ENCODE results near the gene SGSM2.

The SGSM2 gene

GRCh38 chr17:2414446-2415064, 77.3 kb downstream of the SGSM2 start:
- no peaks in the 10 kb centered on the region for H3K9me3 ChIP-seq (ENCODE audit: control insufficient read depth, insufficient read depth, low read length)
- H3K27ac ChIP-seq (ENCODE audit: low read length), result no peak overlapping the region
- peaks cover 6% of the 10 kb centered on the region; the same call in 1 of the 2 replicates for H3K36me3 ChIP-seq (ENCODE audit: control insufficient read depth, insufficient read depth, low read length)
- H3K4me3 ChIP-seq (ENCODE audit: low read length), result no peak overlapping the region
- no peaks in the 10 kb centered on the region for H3K27me3 ChIP-seq (ENCODE audit: control insufficient read depth, insufficient read depth, low read length)
- no CpG with 5 or more reads among the region's 22 CpGs for whole genome bisulfite sequencing (ENCODE audit: insufficient coverage, insufficient read length)
- H3K4me1 ChIP-seq (ENCODE audit: control insufficient read depth, insufficient read depth, low read length), result no peaks in the 10 kb centered on the region
- no peak for DNase-seq (ENCODE audit: low read depth, low spot score)

GRCh38 chr17:2415081-2415480, 77.8 kb downstream of the SGSM2 start:
- WGBS (ENCODE audit: insufficient coverage, insufficient read length), result no CpG with 5 or more reads among the region's 9 CpGs
- Histone ChIP-seq H3K27ac (ENCODE audit: low read length) (no peak overlapping the region), H3K36me3 (ENCODE audit: control insufficient read depth, insufficient read depth, low read length) (peaks cover 8% of the 10 kb centered on the region; the same call in 1 of the 2 replicates), H3K4me3 (ENCODE audit: low read length) (no peak overlapping the region), H3K27me3 (ENCODE audit: control insufficient read depth, insufficient read depth, low read length) (no peaks in the 10 kb centered on the region), H3K4me1 (ENCODE audit: control insufficient read depth, insufficient read depth, low read length) (no peaks in the 10 kb centered on the region), H3K9me3 (ENCODE audit: control insufficient read depth, insufficient read depth, low read length) (no peaks in the 10 kb centered on the region)
- no peak for DNase-seq (ENCODE audit: low read depth, low spot score)

DNA sequence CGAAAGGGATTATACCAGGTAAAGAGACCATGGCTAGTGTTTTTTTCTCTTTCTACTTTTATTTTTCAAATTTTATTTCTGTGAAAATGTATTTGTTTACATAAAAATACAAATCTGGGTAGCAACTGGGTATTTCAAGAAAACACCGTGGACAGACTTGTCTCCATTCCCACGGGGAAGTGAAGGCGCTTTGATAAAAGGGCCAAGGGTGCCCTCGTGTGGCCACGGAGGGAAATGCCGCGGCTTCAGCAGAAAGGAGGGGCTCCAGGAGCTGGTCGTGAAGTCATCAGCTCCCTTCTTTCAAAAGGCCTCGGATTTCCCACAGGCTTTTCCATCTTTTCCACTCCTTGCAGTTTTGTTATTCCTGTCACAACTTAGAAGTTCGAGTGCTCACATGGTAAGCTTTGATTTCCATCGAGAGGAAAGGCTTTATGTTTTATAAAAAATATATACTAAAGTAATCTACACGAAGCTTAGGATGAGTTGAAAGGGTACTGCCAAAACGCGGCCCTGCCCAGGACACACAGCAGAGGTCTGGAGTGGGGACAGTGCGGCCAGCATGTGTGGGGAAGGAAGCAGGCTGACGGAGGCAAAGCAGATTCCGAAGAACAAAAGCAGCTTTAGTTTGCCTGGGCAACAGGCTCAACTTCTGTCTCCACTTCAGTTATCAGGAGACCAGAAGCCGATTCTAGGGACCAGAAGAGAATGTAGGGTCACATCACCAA, 78.9 kb downstream of the SGSM2 start:
- no peaks in the 10 kb centered on the region for H3K27me3 ChIP-seq (ENCODE audit: control insufficient read depth, insufficient read depth, low read length)
- H3K4me1 ChIP-seq (ENCODE audit: control insufficient read depth, insufficient read depth, low read length), result no peaks in the 10 kb centered on the region
- peaks cover 9% of the 10 kb centered on the region; the same call in 1 of the 2 replicates for H3K36me3 ChIP-seq (ENCODE audit: control insufficient read depth, insufficient read depth, low read length)
- H3K9me3 ChIP-seq (ENCODE audit: control insufficient read depth, insufficient read depth, low read length), result no peaks in the 10 kb centered on the region
- WGBS (ENCODE audit: insufficient coverage, insufficient read length), result no CpG with 5 or more reads among the region's 19 CpGs
- no peak overlapping the region for H3K4me3 ChIP-seq (ENCODE audit: low read length)
- no peak for DNase-seq (ENCODE audit: low read depth, low spot score)
- H3K27ac ChIP-seq (ENCODE audit: low read length), result no peak overlapping the region

DNA sequence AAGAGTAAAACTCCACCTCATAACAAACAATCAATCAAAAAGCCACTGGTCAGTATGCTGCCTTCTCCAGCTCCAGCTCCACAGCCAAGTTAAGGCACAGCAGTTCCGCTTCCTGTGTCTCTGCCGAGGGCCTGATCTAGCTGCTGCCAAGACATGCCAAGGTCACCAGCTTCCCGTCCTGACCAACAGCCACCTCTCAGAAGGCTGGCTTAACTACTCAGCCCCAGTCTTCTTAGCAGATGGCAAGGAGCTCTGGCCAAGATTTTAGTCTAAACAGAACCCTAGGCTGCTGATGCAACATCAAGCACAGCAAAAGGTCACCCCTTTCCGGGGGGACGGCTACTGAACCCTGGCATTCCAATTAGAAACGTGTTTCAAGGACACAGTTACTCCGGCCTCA, 81.3 kb downstream of the SGSM2 start:
- DNase-seq (ENCODE audit: low read depth, low spot score), result no peak
- peaks cover 9% of the 10 kb centered on the region; the same call in 1 of the 2 replicates for H3K36me3 ChIP-seq (ENCODE audit: control insufficient read depth, insufficient read depth, low read length)
- H3K27ac ChIP-seq (ENCODE audit: low read length), result no peak overlapping the region
- WGBS (ENCODE audit: insufficient coverage, insufficient read length), result no CpG with 5 or more reads among the region's 7 CpGs
- H3K4me3 ChIP-seq (ENCODE audit: low read length), result no peak overlapping the region
- H3K4me1 ChIP-seq (ENCODE audit: control insufficient read depth, insufficient read depth, low read length), result no peaks in the 10 kb centered on the region
- H3K27me3 ChIP-seq (ENCODE audit: control insufficient read depth, insufficient read depth, low read length), result no peaks in the 10 kb centered on the region
- no peaks in the 10 kb centered on the region for H3K9me3 ChIP-seq (ENCODE audit: control insufficient read depth, insufficient read depth, low read length)

DNA sequence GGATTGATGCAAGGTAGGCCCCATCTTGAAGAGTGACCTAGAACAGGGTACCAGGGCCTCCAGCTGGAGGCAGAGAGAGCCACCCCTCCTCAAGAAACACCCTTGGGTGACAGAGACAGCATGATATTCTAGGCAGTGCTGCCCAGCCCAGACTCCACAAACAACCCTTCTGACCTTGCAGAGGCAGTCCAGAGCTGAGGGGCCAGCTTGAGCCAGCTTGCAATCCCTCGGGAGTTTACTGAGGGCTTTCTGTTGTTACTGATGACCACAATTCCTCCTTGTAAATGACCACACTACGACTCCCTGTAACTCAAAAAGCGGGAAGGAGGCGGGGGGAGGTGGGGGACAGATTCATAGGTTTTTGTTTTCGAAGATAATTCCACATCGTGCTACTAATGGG, 82.2 kb downstream of the SGSM2 start:
- no peak overlapping the region for H3K27ac ChIP-seq (ENCODE audit: low read length)
- no peaks in the 10 kb centered on the region for H3K9me3 ChIP-seq (ENCODE audit: control insufficient read depth, insufficient read depth, low read length)
- WGBS (ENCODE audit: insufficient coverage, insufficient read length), result no CpG with 5 or more reads among the region's 6 CpGs
- H3K36me3 ChIP-seq (ENCODE audit: control insufficient read depth, insufficient read depth, low read length), result peaks cover 6% of the 10 kb centered on the region; the same call in 1 of the 2 replicates
- no peaks in the 10 kb centered on the region for H3K4me1 ChIP-seq (ENCODE audit: control insufficient read depth, insufficient read depth, low read length)
- no peak overlapping the region for H3K4me3 ChIP-seq (ENCODE audit: low read length)
- no peak for DNase-seq (ENCODE audit: low read depth, low spot score)
- H3K27me3 ChIP-seq (ENCODE audit: control insufficient read depth, insufficient read depth, low read length), result no peaks in the 10 kb centered on the region

DNA sequence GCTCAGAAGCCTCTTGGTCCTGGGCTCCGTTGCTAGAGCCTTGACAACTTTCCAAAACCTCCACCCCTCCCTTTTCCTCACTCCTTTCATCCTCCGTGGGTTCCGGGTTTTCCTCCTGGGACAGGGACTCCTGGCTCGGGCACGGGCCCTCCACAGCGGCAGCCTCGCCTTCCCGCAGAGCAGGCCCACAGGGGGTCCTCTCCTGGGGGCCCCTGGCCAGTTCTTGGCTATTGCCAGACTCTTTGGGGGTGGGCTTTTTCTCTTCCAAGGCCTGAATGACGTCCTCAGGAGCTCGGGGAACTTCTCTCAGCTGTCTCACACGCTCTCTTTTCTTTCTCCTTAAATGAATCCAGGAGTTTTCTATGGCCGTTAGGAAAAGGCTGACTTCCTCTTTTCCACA, 82.9 kb downstream of the SGSM2 start:
- Histone ChIP-seq H3K27me3 (ENCODE audit: control insufficient read depth, insufficient read depth, low read length) (no peaks in the 10 kb centered on the region), H3K27ac (ENCODE audit: low read length) (no peak overlapping the region), H3K36me3 (ENCODE audit: control insufficient read depth, insufficient read depth, low read length) (peaks cover 6% of the 10 kb centered on the region; the same call in 1 of the 2 replicates), H3K4me1 (ENCODE audit: control insufficient read depth, insufficient read depth, low read length) (no peaks in the 10 kb centered on the region), H3K9me3 (ENCODE audit: control insufficient read depth, insufficient read depth, low read length) (no peaks in the 10 kb centered on the region), H3K4me3 (ENCODE audit: low read length) (no peak overlapping the region)
- WGBS (ENCODE audit: insufficient coverage, insufficient read length), result no CpG with 5 or more reads among the region's 12 CpGs
- DNase-seq (ENCODE audit: low read depth, low spot score), result no peak

GRCh38 chr17:2421315-2422147, 84.2 kb downstream of the SGSM2 start:
- Histone ChIP-seq H3K4me1 (ENCODE audit: control insufficient read depth, insufficient read depth, low read length) (no peaks in the 10 kb centered on the region), H3K27me3 (ENCODE audit: control insufficient read depth, insufficient read depth, low read length) (no peaks in the 10 kb centered on the region), H3K4me3 (ENCODE audit: low read length) (no peak overlapping the region), H3K36me3 (ENCODE audit: control insufficient read depth, insufficient read depth, low read length) (peaks cover 6% of the 10 kb centered on the region; the same call in 1 of the 2 replicates), H3K9me3 (ENCODE audit: control insufficient read depth, insufficient read depth, low read length) (no peaks in the 10 kb centered on the region), H3K27ac (ENCODE audit: low read length) (no peak overlapping the region)
- no peak for DNase-seq (ENCODE audit: low read depth, low spot score)
- WGBS (ENCODE audit: insufficient coverage, insufficient read length), result no CpG with 5 or more reads among the region's 27 CpGs

DNA sequence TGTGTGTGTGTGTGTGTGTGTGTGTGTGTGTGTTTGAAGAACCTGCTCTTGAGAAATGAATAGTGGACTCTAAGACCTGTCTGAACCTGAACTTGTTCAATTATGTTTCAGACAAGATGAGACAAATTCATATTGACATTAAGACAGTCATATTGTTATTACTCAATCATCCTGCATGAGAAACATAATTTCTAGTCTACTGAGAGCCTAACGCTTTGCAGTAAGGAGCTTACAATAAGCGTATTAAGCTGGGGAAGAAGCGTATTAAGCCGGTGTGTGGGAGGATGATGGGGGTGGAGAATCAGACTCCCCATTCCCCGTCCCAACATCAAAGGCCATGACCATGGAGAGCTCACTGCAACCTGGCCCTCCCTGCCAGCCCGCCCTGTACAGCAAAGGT, 86.0 kb downstream of the SGSM2 start:
- Histone ChIP-seq H3K4me3 (ENCODE audit: low read length) (no peak overlapping the region), H3K36me3 (ENCODE audit: control insufficient read depth, insufficient read depth, low read length) (peaks cover 6% of the 10 kb centered on the region; the same call in 1 of the 2 replicates), H3K4me1 (ENCODE audit: control insufficient read depth, insufficient read depth, low read length) (no peaks in the 10 kb centered on the region), H3K27me3 (ENCODE audit: control insufficient read depth, insufficient read depth, low read length) (no peaks in the 10 kb centered on the region), H3K27ac (ENCODE audit: low read length) (no peak overlapping the region), H3K9me3 (ENCODE audit: control insufficient read depth, insufficient read depth, low read length) (no peaks in the 10 kb centered on the region)
- no peak for DNase-seq (ENCODE audit: low read depth, low spot score)
- no CpG with 5 or more reads among the region's 6 CpGs for WGBS (ENCODE audit: insufficient coverage, insufficient read length)

DNA sequence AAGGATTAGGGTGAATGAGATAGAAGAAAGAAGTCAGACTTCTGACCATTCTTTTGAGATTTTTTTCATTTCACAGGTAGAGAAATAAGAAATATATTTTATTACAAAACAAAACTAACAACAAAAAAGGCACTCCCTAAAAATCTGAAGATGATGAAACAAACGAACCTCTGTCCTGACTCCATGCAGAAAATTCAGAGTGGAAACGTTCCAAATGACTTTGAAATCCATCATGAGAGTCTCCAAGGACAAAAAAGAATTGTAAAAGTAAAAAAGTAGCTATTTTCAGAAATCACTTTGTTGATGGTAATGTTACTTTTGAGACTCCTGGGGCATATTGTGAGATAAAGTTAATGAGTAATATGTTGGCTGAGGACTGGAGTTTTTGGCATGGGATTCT, 89.9 kb downstream of the SGSM2 start:
- no peaks in the 10 kb centered on the region for H3K9me3 ChIP-seq (ENCODE audit: control insufficient read depth, insufficient read depth, low read length)
- no peak for DNase-seq (ENCODE audit: low read depth, low spot score)
- H3K4me3 ChIP-seq (ENCODE audit: low read length), result no peak overlapping the region
- no peaks in the 10 kb centered on the region for H3K4me1 ChIP-seq (ENCODE audit: control insufficient read depth, insufficient read depth, low read length)
- no peaks in the 10 kb centered on the region for H3K36me3 ChIP-seq (ENCODE audit: control insufficient read depth, insufficient read depth, low read length)
- WGBS (ENCODE audit: insufficient coverage, insufficient read length), result no CpG with 5 or more reads among the region's 2 CpGs
- H3K27ac ChIP-seq (ENCODE audit: low read length), result no peak overlapping the region
- no peaks in the 10 kb centered on the region for H3K27me3 ChIP-seq (ENCODE audit: control insufficient read depth, insufficient read depth, low read length)

DNA sequence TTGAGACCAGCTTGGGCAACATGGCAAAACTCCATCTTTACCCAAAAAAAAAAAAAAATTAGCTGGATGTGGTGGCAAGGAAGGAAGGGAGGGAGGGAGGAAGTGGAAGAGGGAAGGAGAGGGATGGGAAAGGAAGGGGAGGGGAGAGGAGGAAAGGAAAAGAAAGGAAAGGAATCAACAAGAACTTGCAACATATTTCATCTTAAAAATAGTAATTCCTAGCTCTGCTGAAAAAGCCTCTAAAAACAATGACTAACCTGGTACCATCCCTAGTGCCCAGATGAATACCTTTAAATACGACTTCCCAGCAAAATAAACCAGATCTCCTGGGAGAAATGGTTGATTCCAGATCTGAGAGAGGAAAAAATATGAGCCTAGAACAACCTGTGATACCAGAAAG, 90.6 kb downstream of the SGSM2 start:
- no peaks in the 10 kb centered on the region for H3K9me3 ChIP-seq (ENCODE audit: control insufficient read depth, insufficient read depth, low read length)
- H3K4me3 ChIP-seq (ENCODE audit: low read length), result no peak overlapping the region
- no peaks in the 10 kb centered on the region for H3K4me1 ChIP-seq (ENCODE audit: control insufficient read depth, insufficient read depth, low read length)
- no peak overlapping the region for H3K27ac ChIP-seq (ENCODE audit: low read length)
- no peaks in the 10 kb centered on the region for H3K36me3 ChIP-seq (ENCODE audit: control insufficient read depth, insufficient read depth, low read length)
- WGBS (ENCODE audit: insufficient coverage, insufficient read length), result no CpG with 5 or more reads among the region's 1 CpG
- no peak for DNase-seq (ENCODE audit: low read depth, low spot score)
- no peaks in the 10 kb centered on the region for H3K27me3 ChIP-seq (ENCODE audit: control insufficient read depth, insufficient read depth, low read length)

Data from iPS DF 6.9 (cell line).